Measurements from ENCODE around the gene ZFPM1.
"Not testable (repeated sequence)": the region's sequence is repeated elsewhere in the genome, so short reads cannot be mapped to it uniquely, and the experiment has no call there.

- not testable (repeated sequence) for TF ChIP-seq CTCF (IDR thresholded peaks at IDR 0.05; ENCODE audit: low read depth, low read length); EZH2phosphoT487 (IDR thresholded peaks at IDR 0.05; ENCODE audit: low read depth)
These were observed 65.5 kb downstream of the ZFPM1 start for GRCh38 chr16:88518411-88519111.

All from OCI-LY3 (cell line).